PC-9 (cell line): ENCODE data around the gene EHBP1. TPM values are rescaled to one million over a fixed set of nuclear protein-coding genes. Genes with fewer than 3 reads are reported as not detected.

Experiments used
- BruUV-seq: library from RNA; stranded (reverse); fragments of 400-500 nt; replicated peaks from 2 replicates; lab custom pipeline; 2021; lab: Mats Ljungman, UMichigan
- CTCF ChIA-PET: fragments of 300-600 bp; sonication (Branson Sonifier 250); formaldehyde crosslinking; loops from one replicate; lab custom pipeline; 2022; ENCODE audit warnings: antibody characterized with exemption; lab: Charles Lee
- POLR2A ChIA-PET: fragments of 300-600 bp; sonication (Branson Sonifier 250); formaldehyde crosslinking; loops from one replicate; lab custom pipeline; 2022; ENCODE audit warnings: antibody characterized with exemption; ENCODE audit not compliant: unreplicated experiment; lab: Charles Lee
- DNase-seq, 2 experiments: peaks; one replicate each; pipeline versions ENCODE4 v3.0.0 to v3.0.0-alpha.2; 2015 to 2022; ENCODE audit warnings: mixed read lengths in 1 of 2
- H2AFZ ChIP-seq: fragments of 200-600 bp; sonication (generic); 2 replicates; pipeline ENCODE4 v1.8.1; 2017; ENCODE audit warnings: antibody characterized with exemption
- H3F3A ChIP-seq: fragments of 200-600 bp; sonication (generic); 2 replicates; pipeline ENCODE4 v1.8.1; 2017; ENCODE audit warnings: antibody characterized with exemption, mild to moderate bottlenecking, low read depth; ENCODE audit not compliant: insufficient read depth
- H3K27ac ChIP-seq: fragments of 200-600 bp; sonication (generic); 2 replicates; pipeline ENCODE4 v1.6.1; 2016; ENCODE audit warnings: mixed run types
- H3K27me3 ChIP-seq: fragments of 200-600 bp; sonication (generic); 2 replicates; pipeline ENCODE4 v1.6.1; 2016; ENCODE audit warnings: low read depth, mixed run types; ENCODE audit not compliant: insufficient read depth
- H3K36me3 ChIP-seq: fragments of 200-600 bp; sonication (generic); 2 replicates; pipeline ENCODE4 v1.6.1; 2016; ENCODE audit warnings: low read depth, mixed run types
- H3K4me1 ChIP-seq: fragments of 200-600 bp; sonication (generic); replicated peaks from 2 replicates; pipeline ENCODE4 v1.6.1; 2016; ENCODE audit warnings: mixed run types; ENCODE audit not compliant: insufficient read depth
- H3K4me2 ChIP-seq: fragments of 200-600 bp; sonication (generic); 2 replicates; pipeline ENCODE4 v1.6.1; 2017; ENCODE audit warnings: mixed run types
- H3K4me3 ChIP-seq: fragments of 200-600 bp; sonication (generic); 2 replicates; pipeline ENCODE4 v1.6.1; 2016; ENCODE audit warnings: mixed run types
- H3K79me2 ChIP-seq: fragments of 200-600 bp; sonication (generic); 2 replicates; pipeline ENCODE4 v1.6.1; 2017; ENCODE audit warnings: low read depth, mixed run types
- H3K9me2 ChIP-seq: fragments of 200-600 bp; sonication (generic); 2 replicates; pipeline ENCODE4 v1.8.1; 2017; ENCODE audit warnings: mild to moderate bottlenecking; ENCODE audit not compliant: insufficient read depth
- H3K9me3 ChIP-seq: fragments of 200-600 bp; sonication (generic); 2 replicates; pipeline ENCODE4 v1.8.1; 2016; ENCODE audit warnings: low read depth; ENCODE audit not compliant: insufficient read depth
- H4K20me1 ChIP-seq: fragments of 200-600 bp; sonication (generic); 2 replicates; pipeline ENCODE4 v1.8.1; 2017; ENCODE audit not compliant: insufficient read depth
- CTCF ChIP-seq: fragments of 200-600 bp; sonication (generic); conservative IDR thresholded peaks from 2 replicates; pipeline ENCODE4 v1.6.1; 2017; ENCODE audit warnings: mixed run types, antibody characterized with exemption, mild to moderate bottlenecking, moderate library complexity
- EZH2 ChIP-seq: fragments of 200-600 bp; sonication (generic); IDR thresholded peaks from 2 replicates; pipeline ENCODE4 v1.8.0; 2017; ENCODE audit warnings: antibody characterized with exemption, low read depth
- intact Hi-C: fragments of 100-400 bp; cut with micrococcal nuclease; formaldehyde crosslinking; loops from one replicate; pipeline ENCODE4 v1.10.0; 2022; ENCODE audit not compliant: unreplicated experiment
- total RNA-seq: library from RNA; stranded (reverse); gene quantifications from 2 replicates; pipeline ENCODE4 v1.2.3, GENCODE V29; 2021

EHBP1 gene
- total RNA-seq, 1 experiment from 2014 or later: 100 TPM

GRCh38 chr2:62934517-62934916 lies 229.0 kb downstream of the EHBP1 start:
- H3K27ac ChIP-seq: no peak overlapping the region
- no peaks in the 10 kb centered on the region for H3K79me2 ChIP-seq
- no peaks in the 10 kb centered on the region for H3K36me3 ChIP-seq
- no peaks in the 10 kb centered on the region for H4K20me1 ChIP-seq
- no peaks in the 10 kb centered on the region for H3K4me1 ChIP-seq
- no peaks in the 10 kb centered on the region for H3F3A ChIP-seq
- H3K9me2 ChIP-seq: no peaks in the 10 kb centered on the region
- no peak overlapping the region for H3K4me2 ChIP-seq
- DNase-seq: no peak
- TF ChIP-seq EZH2 (no peak), CTCF (no peak)
- no peaks in the 10 kb centered on the region for H3K27me3 ChIP-seq
- no peaks in the 10 kb centered on the region for H3K9me3 ChIP-seq
- intact Hi-C loops: no loop called here
- POLR2A ChIA-PET: no interaction called here
- no peak overlapping the region for H2AFZ ChIP-seq
- H3K4me3 ChIP-seq: no peak overlapping the region
- no TSS peak for BruUV-seq
- CTCF ChIA-PET: no interaction called here

- TF ChIP-seq CTCF (no peak), EZH2 (no peak)
- Histone ChIP-seq H3K79me2 (no peaks in the 10 kb centered on the region), H3K9me2 (no peaks in the 10 kb centered on the region), H3K27ac (no peak overlapping the region), H3K4me2 (no peak overlapping the region), H3K4me3 (no peak overlapping the region), H2AFZ (no peak overlapping the region), H3F3A (no peaks in the 10 kb centered on the region), H4K20me1 (no peaks in the 10 kb centered on the region), H3K9me3 (no peaks in the 10 kb centered on the region), H3K4me1 (no peaks in the 10 kb centered on the region), H3K27me3 (no peaks in the 10 kb centered on the region), H3K36me3 (0 out of 2 replicates have a peak, but pooled peaks cover 7% of the 10 kb centered on the region)
- no TSS peak for BruUV-seq
- ChIA-PET POLR2A (no interaction called here), CTCF (no interaction called here)
- no peak for DNase-seq
- intact Hi-C loops: no loop called here
Measured at GRCh38 chr2:62938126-62938525, 232.6 kb downstream of the EHBP1 start.

- intact Hi-C loops: no loop called here
- no peak overlapping the region for H3K27ac ChIP-seq
- CTCF ChIA-PET: interaction anchor here (0.7 kb wide), 1 partner anchor 154 kb away, joined by 9 read pairs; no protein-coding TSS in a partner anchor
- no peaks in the 10 kb centered on the region for H3K9me3 ChIP-seq
- POLR2A ChIA-PET: no interaction called here
- H3F3A ChIP-seq: no peaks in the 10 kb centered on the region
- H3K4me3 ChIP-seq: no peak overlapping the region
- no peak overlapping the region for H3K4me2 ChIP-seq
- H3K36me3 ChIP-seq: peaks cover 17% of the 10 kb centered on the region; the same call in 1 of the 2 replicates
- no peaks in the 10 kb centered on the region for H4K20me1 ChIP-seq
- no peak for TF ChIP-seq CTCF
- no peak for TF ChIP-seq EZH2
- H3K4me1 ChIP-seq: no peaks in the 10 kb centered on the region
- no peak for DNase-seq
- BruUV-seq: no TSS peak
- H3K79me2 ChIP-seq: no peaks in the 10 kb centered on the region
- H3K9me2 ChIP-seq: no peaks in the 10 kb centered on the region
- H2AFZ ChIP-seq: no peak overlapping the region
- no peaks in the 10 kb centered on the region for H3K27me3 ChIP-seq
Measured at GRCh38 chr2:62939735-62940491, 234.4 kb downstream of the EHBP1 start.
